OCI-LY7 (cell line): ENCODE results near the gene C16orf92.

Experiments used
- CTCF ChIP-seq: fragments of 200-600 bp; sonication (generic); conservative IDR thresholded peaks from 2 replicates; pipeline ENCODE4 v1.5.1; 2014; ENCODE audit warnings: mild to moderate bottlenecking, antibody characterized with exemption, low read length, moderate library complexity, mixed read lengths
- EZH2phosphoT487 ChIP-seq: fragments of 200-600 bp; sonication (generic); IDR thresholded peaks from 2 replicates; pipeline ENCODE4 v1.6.1; 2018; ENCODE audit warnings: low read depth, borderline replicate concordance, mild to moderate bottlenecking, mixed run types, antibody characterized with exemption, low read length, moderate library complexity, mixed read lengths

DNA sequence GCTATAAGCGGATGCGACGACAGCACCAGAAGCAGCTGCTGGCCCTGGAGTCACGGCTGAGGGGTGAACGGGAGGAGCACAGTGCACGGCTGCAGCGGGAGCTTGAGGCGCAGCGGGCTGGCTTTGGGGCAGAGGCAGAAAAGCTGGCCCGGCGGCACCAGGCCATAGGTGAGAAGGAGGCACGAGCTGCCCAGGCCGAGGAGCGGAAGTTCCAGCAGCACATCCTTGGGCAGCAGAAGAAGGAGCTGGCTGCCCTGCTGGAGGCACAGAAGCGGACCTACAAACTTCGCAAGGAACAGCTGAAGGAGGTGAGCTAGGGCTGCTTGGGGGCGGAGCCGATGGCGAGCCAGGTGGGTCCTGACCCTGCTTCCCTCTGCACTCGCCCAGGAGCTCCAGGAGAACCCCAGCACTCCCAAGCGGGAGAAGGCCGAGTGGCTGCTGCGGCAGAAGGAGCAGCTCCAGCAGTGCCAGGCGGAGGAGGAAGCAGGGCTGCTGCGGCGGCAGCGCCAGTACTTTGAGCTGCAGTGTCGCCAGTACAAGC lies 37.7 kb upstream of the C16orf92 start:
- TF ChIP-seq CTCF (no peak), EZH2phosphoT487 (no peak)
